ENCODE results near the gene ADCK1. TPM values are rescaled to one million over a fixed set of nuclear protein-coding genes. Genes with fewer than 3 reads are reported as not detected.

The ADCK1 gene
- total RNA-seq, 1 donor, result 5.2 TPM

GRCh38 chr14:77864085-77864484 lies 64.2 kb downstream of the ADCK1 start:
- DNase-seq (ENCODE audit: low read depth), result no peak
- no peak overlapping the region for H3K4me3 ChIP-seq (ENCODE audit: low read depth, low read length)
- TF ChIP-seq CTCF (IDR thresholded peaks at IDR 0.05; ENCODE audit: insufficient read depth, low read length), result no peak

GRCh38 chr14:77864580-77864979 lies 64.7 kb downstream of the ADCK1 start:
- TF ChIP-seq CTCF (IDR thresholded peaks at IDR 0.05; ENCODE audit: insufficient read depth, low read length), result no peak
- H3K4me3 ChIP-seq (ENCODE audit: low read depth, low read length), result no peak overlapping the region
- DNase-seq (ENCODE audit: low read depth), result no peak

GRCh38 chr14:77865455-77865854 lies 65.5 kb downstream of the ADCK1 start:
- H3K4me3 ChIP-seq (ENCODE audit: low read depth, low read length), result no peak overlapping the region
- no peak for DNase-seq (ENCODE audit: low read depth)
- TF ChIP-seq CTCF (IDR thresholded peaks at IDR 0.05; ENCODE audit: insufficient read depth, low read length), result no peak

GRCh38 chr14:77866932-77867331 lies 67.0 kb downstream of the ADCK1 start:
- no peak for DNase-seq (ENCODE audit: low read depth)

GRCh38 chr14:77867476-77867875 lies 67.6 kb downstream of the ADCK1 start:
- TF ChIP-seq CTCF (IDR thresholded peaks at IDR 0.05; ENCODE audit: insufficient read depth, low read length), result no peak
- DNase-seq (ENCODE audit: low read depth), result no peak
- no peak overlapping the region for H3K4me3 ChIP-seq (ENCODE audit: low read depth, low read length)

More at GRCh38 chr14:77866932-77867331, 67.0 kb downstream of the ADCK1 start:
- TF ChIP-seq CTCF (IDR thresholded peaks at IDR 0.05; ENCODE audit: insufficient read depth, low read length), result no peak
- no peak overlapping the region for H3K4me3 ChIP-seq (ENCODE audit: low read depth, low read length)

GRCh38 chr14:77868552-77869285 lies 68.8 kb downstream of the ADCK1 start:
- TF ChIP-seq CTCF (IDR thresholded peaks at IDR 0.05; ENCODE audit: insufficient read depth, low read length), result no peak
- no peak overlapping the region for H3K4me3 ChIP-seq (ENCODE audit: low read depth, low read length)
- DNase-seq (ENCODE audit: low read depth), result no peak

- no peak for DNase-seq (ENCODE audit: low read depth)
- TF ChIP-seq CTCF (IDR thresholded peaks at IDR 0.05; ENCODE audit: insufficient read depth, low read length), result no peak
- no peak overlapping the region for H3K4me3 ChIP-seq (ENCODE audit: low read depth, low read length)
Measured at GRCh38 chr14:77869340-77869739, 69.4 kb downstream of the ADCK1 start.
